SK-N-SH treated with all-trans-retinoic acid at 6 μM for 48 hours (cell line): Measurements from ENCODE around the gene SLC25A20.

Experiments
- ATAC-seq: fragments of 200-7000 bp; cut with Tn5 transposase; 3 replicates; pipeline ENCODE4 v1.9.1; 2020; ENCODE audit warnings: mild to moderate bottlenecking, moderate library complexity
- ARNTL ChIP-seq: fragments of 450-650 bp; formaldehyde crosslinking; IDR thresholded peaks from 2 replicates; pipeline ENCODE4 v1.5.0; 2020; ENCODE audit warnings: low read depth, mild to moderate bottlenecking, moderate library complexity, borderline replicate concordance
- BACH2 ChIP-seq: fragments of 250-450 bp; sonication (Bioruptor Pico); IDR thresholded peaks from 2 replicates; pipeline ENCODE4 v1.9.0; 2021; ENCODE audit warnings: mild to moderate bottlenecking, borderline replicate concordance
- CSDC2 ChIP-seq: fragments of 250-450 bp; sonication (Bioruptor Pico); IDR thresholded peaks from 2 replicates; pipeline ENCODE4 v1.5.0; 2020; ENCODE audit warnings: mild to moderate bottlenecking, moderate library complexity
- ESRRG ChIP-seq: fragments of 250-450 bp; sonication (Bioruptor Pico); IDR thresholded peaks from 2 replicates; pipeline ENCODE4 v1.6.1; 2021; ENCODE audit warnings: mild to moderate bottlenecking
- GLIS3 ChIP-seq: fragments of 250-450 bp; sonication (Bioruptor Pico); IDR thresholded peaks from 2 replicates; pipeline ENCODE4 v1.5.0; 2020; ENCODE audit warnings: mild to moderate bottlenecking, moderate library complexity
- ISL1 ChIP-seq: fragments of 250-450 bp; sonication (Bioruptor Pico); IDR thresholded peaks from 2 replicates; pipeline ENCODE4 v2.1.2; 2022; ENCODE audit warnings: mild to moderate bottlenecking, moderate library complexity
- OSR1 ChIP-seq: fragments of 250-450 bp; sonication (Bioruptor Pico); IDR thresholded peaks from 2 replicates; pipeline ENCODE4 v1.8.0; 2022; ENCODE audit warnings: moderate library complexity, mild to moderate bottlenecking, inconsistent platforms
- PPARA ChIP-seq: fragments of 250-450 bp; sonication (Bioruptor Pico); IDR thresholded peaks from 2 replicates; pipeline ENCODE4 v1.5.0; 2020; ENCODE audit warnings: mild to moderate bottlenecking, borderline replicate concordance
- RARB ChIP-seq: fragments of 250-450 bp; sonication (Bioruptor Pico); IDR thresholded peaks from 2 replicates; pipeline ENCODE4 v1.8.0; 2021; ENCODE audit warnings: mild to moderate bottlenecking, moderate library complexity
- SNAI2 ChIP-seq: fragments of 250-450 bp; sonication (Bioruptor Pico); IDR thresholded peaks from 2 replicates; pipeline ENCODE4 v1.5.0; 2020; ENCODE audit warnings: mild to moderate bottlenecking, moderate library complexity
- TCF4 ChIP-seq: fragments of 250-450 bp; sonication (Bioruptor Pico); IDR thresholded peaks from 2 replicates; pipeline ENCODE4 v1.8.0; 2021; ENCODE audit warnings: mild to moderate bottlenecking, moderate library complexity, borderline replicate concordance
- TOX ChIP-seq: fragments of 250-450 bp; sonication (Bioruptor Pico); IDR thresholded peaks from 2 replicates; pipeline ENCODE4 v1.8.0; 2021; ENCODE audit warnings: mild to moderate bottlenecking, moderate library complexity, borderline replicate concordance
- ZC3H10 ChIP-seq: fragments of 250-450 bp; sonication (Bioruptor Pico); IDR thresholded peaks from 2 replicates; pipeline ENCODE4 v1.5.1; 2021; ENCODE audit warnings: mild to moderate bottlenecking, moderate library complexity
- ZFP3 ChIP-seq: fragments of 250-450 bp; sonication (Bioruptor Pico); IDR thresholded peaks from 2 replicates; pipeline ENCODE4 v1.5.0; 2020; ENCODE audit warnings: mild to moderate bottlenecking, moderate library complexity
- ZFP30 ChIP-seq: fragments of 450-650 bp; formaldehyde crosslinking; IDR thresholded peaks from 2 replicates; pipeline ENCODE4 v1.5.0; 2022; ENCODE audit warnings: mild to moderate bottlenecking, moderate library complexity
- ZNF565 ChIP-seq: fragments of 450-650 bp; formaldehyde crosslinking; conservative IDR thresholded peaks from 2 replicates; pipeline ENCODE4 v1.5.0; 2020; ENCODE audit warnings: low read depth, mild to moderate bottlenecking, moderate library complexity
- ZNF70 ChIP-seq: fragments of 450-650 bp; formaldehyde crosslinking; IDR thresholded peaks from 2 replicates; pipeline ENCODE4 v1.5.0; 2020; ENCODE audit warnings: mild to moderate bottlenecking, moderate library complexity
- ZNF8 ChIP-seq: fragments of 450-650 bp; formaldehyde crosslinking; IDR thresholded peaks from 2 replicates; pipeline ENCODE4 v1.5.0; 2020; ENCODE audit warnings: mild to moderate bottlenecking, moderate library complexity
- TF ChIP-seq, protein P1 (sequence below): fragments of 250-450 bp; sonication (Bioruptor Pico); IDR thresholded peaks from 2 replicates; pipeline ENCODE4 v1.5.1; 2020; ENCODE audit warnings: low read depth, mild to moderate bottlenecking, moderate library complexity
- TF ChIP-seq, protein P2 (sequence below): fragments of 250-450 bp; sonication (Bioruptor Pico); IDR thresholded peaks from 2 replicates; pipeline ENCODE4 v1.8.0; 2020; ENCODE audit warnings: mild to moderate bottlenecking, moderate library complexity, borderline replicate concordance
- TF ChIP-seq, protein P3 (sequence below): fragments of 250-450 bp; sonication (Bioruptor Pico); IDR thresholded peaks from 2 replicates; pipeline ENCODE4 v1.5.1; 2021; ENCODE audit warnings: mild to moderate bottlenecking, moderate library complexity
- TF ChIP-seq, protein P4 (sequence below): fragments of 250-450 bp; sonication (Bioruptor Pico); IDR thresholded peaks from 2 replicates; pipeline ENCODE4 v1.5.0; 2020; ENCODE audit warnings: mild to moderate bottlenecking, moderate library complexity
- TF ChIP-seq, protein P5 (sequence below): fragments of 250-450 bp; sonication (Bioruptor Pico); IDR thresholded peaks from 2 replicates; pipeline ENCODE4 v1.8.0; 2021; ENCODE audit warnings: low read depth, mild to moderate bottlenecking, moderate library complexity, borderline replicate concordance

SLC25A20 gene

GRCh38 chr3:48847504-48848423 lies 50.9 kb downstream of the SLC25A20 start, which contains the start of gene PRKAR2A:
PRKAR2A (minus strand) TSS chr3:48847874; CDS start chr3:48847596, 278 bp downstream.
- TF ChIP-seq, protein P1, sequence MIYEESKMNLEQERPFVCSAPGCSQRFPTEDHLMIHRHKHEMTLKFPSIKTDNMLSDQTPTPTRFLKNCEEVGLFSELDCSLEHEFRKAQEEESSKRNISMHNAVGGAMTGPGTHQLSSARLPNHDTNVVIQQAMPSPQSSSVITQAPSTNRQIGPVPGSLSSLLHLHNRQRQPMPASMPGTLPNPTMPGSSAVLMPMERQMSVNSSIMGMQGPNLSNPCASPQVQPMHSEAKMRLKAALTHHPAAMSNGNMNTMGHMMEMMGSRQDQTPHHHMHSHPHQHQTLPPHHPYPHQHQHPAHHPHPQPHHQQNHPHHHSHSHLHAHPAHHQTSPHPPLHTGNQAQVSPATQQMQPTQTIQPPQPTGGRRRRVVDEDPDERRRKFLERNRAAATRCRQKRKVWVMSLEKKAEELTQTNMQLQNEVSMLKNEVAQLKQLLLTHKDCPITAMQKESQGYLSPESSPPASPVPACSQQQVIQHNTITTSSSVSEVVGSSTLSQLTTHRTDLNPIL (CRISPR knock-in tag) = no peak
- TF ChIP-seq ZNF565 (CRISPR knock-in tag) = no peak
- no peak for TF ChIP-seq RARB (CRISPR knock-in tag)
- no peak for TF ChIP-seq ZC3H10 (CRISPR knock-in tag)
- no peak for TF ChIP-seq ZNF8 (CRISPR knock-in tag)
- TF ChIP-seq ISL1 (CRISPR knock-in tag) = no peak
- no peak for TF ChIP-seq OSR1 (CRISPR knock-in tag)
- peak; percentile 90 for ATAC-seq

DNA sequence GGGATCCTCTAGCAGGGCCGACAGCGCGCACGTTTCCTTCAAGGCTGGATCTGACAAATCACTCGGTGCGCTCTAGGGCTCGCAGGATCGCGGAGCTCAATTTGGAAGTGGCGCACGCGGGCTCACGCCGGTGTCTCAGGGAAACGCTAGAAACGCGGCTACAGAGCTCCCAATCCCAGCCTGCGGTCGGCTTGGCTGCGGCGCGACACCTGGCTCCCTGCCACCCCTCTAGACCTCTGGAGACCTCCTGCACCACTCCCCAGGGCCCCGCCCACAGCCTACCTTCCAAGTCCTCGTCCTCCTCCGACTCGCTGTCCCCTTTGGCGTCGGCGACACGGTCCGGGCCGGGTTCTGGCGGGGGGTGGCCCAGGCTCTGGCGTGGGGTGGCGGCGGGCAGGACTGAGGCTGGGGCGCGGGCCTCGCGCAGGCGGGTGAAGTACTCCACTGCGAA lies 51.6 kb downstream of the SLC25A20 start:
- peak; percentile 84 for ATAC-seq
- no peak for TF ChIP-seq ARNTL
- TF ChIP-seq ZFP3 (CRISPR knock-in tag) = no peak
- no peak for TF ChIP-seq GLIS3 (CRISPR knock-in tag)
- no peak for TF ChIP-seq ESRRG (CRISPR knock-in tag)
- no peak for TF ChIP-seq CSDC2
- TF ChIP-seq, protein P2, sequence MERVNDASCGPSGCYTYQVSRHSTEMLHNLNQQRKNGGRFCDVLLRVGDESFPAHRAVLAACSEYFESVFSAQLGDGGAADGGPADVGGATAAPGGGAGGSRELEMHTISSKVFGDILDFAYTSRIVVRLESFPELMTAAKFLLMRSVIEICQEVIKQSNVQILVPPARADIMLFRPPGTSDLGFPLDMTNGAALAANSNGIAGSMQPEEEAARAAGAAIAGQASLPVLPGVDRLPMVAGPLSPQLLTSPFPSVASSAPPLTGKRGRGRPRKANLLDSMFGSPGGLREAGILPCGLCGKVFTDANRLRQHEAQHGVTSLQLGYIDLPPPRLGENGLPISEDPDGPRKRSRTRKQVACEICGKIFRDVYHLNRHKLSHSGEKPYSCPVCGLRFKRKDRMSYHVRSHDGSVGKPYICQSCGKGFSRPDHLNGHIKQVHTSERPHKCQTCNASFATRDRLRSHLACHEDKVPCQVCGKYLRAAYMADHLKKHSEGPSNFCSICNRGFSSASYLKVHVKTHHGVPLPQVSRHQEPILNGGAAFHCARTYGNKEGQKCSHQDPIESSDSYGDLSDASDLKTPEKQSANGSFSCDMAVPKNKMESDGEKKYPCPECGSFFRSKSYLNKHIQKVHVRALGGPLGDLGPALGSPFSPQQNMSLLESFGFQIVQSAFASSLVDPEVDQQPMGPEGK = no peak
- no peak for TF ChIP-seq SNAI2 (CRISPR knock-in tag)
- no peak for TF ChIP-seq ZC3H10 (CRISPR knock-in tag)
- TF ChIP-seq TCF4 = no peak
- TF ChIP-seq, protein P3, sequence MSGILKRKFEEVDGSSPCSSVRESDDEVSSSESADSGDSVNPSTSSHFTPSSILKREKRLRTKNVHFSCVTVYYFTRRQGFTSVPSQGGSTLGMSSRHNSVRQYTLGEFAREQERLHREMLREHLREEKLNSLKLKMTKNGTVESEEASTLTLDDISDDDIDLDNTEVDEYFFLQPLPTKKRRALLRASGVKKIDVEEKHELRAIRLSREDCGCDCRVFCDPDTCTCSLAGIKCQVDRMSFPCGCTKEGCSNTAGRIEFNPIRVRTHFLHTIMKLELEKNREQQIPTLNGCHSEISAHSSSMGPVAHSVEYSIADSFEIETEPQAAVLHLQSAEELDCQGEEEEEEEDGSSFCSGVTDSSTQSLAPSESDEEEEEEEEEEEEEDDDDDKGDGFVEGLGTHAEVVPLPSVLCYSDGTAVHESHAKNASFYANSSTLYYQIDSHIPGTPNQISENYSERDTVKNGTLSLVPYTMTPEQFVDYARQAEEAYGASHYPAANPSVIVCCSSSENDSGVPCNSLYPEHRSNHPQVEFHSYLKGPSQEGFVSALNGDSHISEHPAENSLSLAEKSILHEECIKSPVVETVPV (CRISPR knock-in tag) = no peak
- no peak for TF ChIP-seq BACH2
- TF ChIP-seq ZNF70 = no peak
- no peak for TF ChIP-seq ZNF8 (CRISPR knock-in tag)
- TF ChIP-seq RARB (CRISPR knock-in tag) = no peak
- TF ChIP-seq, protein P1 (CRISPR knock-in tag) = no peak
- TF ChIP-seq, protein P4, sequence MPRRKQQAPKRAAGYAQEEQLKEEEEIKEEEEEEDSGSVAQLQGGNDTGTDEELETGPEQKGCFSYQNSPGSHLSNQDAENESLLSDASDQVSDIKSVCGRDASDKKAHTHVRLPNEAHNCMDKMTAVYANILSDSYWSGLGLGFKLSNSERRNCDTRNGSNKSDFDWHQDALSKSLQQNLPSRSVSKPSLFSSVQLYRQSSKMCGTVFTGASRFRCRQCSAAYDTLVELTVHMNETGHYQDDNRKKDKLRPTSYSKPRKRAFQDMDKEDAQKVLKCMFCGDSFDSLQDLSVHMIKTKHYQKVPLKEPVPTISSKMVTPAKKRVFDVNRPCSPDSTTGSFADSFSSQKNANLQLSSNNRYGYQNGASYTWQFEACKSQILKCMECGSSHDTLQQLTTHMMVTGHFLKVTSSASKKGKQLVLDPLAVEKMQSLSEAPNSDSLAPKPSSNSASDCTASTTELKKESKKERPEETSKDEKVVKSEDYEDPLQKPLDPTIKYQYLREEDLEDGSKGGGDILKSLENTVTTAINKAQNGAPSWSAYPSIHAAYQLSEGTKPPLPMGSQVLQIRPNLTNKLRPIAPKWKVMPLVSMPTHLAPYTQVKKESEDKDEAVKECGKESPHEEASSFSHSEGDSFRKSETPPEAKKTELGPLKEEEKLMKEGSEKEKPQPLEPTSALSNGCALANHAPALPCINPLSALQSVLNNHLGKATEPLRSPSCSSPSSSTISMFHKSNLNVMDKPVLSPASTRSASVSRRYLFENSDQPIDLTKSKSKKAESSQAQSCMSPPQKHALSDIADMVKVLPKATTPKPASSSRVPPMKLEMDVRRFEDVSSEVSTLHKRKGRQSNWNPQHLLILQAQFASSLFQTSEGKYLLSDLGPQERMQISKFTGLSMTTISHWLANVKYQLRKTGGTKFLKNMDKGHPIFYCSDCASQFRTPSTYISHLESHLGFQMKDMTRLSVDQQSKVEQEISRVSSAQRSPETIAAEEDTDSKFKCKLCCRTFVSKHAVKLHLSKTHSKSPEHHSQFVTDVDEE = no peak

DNA sequence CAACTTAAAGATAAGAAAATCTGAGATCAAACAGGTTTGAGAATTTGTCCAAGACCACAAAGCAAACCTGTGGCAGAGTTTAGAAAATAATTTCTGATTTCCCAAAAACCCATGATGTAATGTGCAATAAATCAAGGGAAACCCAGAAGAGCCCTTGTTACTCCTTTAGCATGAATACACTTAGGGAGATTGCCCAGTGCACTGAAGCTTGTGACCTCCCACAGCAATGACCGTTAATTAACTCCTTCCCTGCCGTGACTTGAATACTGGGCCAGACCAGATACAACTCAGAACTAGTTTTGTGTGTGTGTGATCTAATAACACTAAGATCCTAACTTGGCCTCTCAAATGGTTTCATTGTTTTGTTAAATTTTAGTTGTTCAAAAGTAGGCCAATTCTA lies 53.5 kb downstream of the SLC25A20 start:
- TF ChIP-seq ESRRG (CRISPR knock-in tag) (no peak), PPARA (CRISPR knock-in tag) (no peak), ZNF8 (CRISPR knock-in tag) (no peak), ISL1 (CRISPR knock-in tag) (no peak), ZFP3 (CRISPR knock-in tag) (no peak), SNAI2 (CRISPR knock-in tag) (no peak), ZNF565 (CRISPR knock-in tag) (no peak), GLIS3 (CRISPR knock-in tag) (no peak), ZFP30 (CRISPR knock-in tag) (no peak), TOX (CRISPR knock-in tag) (no peak), CSDC2 (no peak)
- TF ChIP-seq, protein P2 = no peak
- TF ChIP-seq, protein P5, sequence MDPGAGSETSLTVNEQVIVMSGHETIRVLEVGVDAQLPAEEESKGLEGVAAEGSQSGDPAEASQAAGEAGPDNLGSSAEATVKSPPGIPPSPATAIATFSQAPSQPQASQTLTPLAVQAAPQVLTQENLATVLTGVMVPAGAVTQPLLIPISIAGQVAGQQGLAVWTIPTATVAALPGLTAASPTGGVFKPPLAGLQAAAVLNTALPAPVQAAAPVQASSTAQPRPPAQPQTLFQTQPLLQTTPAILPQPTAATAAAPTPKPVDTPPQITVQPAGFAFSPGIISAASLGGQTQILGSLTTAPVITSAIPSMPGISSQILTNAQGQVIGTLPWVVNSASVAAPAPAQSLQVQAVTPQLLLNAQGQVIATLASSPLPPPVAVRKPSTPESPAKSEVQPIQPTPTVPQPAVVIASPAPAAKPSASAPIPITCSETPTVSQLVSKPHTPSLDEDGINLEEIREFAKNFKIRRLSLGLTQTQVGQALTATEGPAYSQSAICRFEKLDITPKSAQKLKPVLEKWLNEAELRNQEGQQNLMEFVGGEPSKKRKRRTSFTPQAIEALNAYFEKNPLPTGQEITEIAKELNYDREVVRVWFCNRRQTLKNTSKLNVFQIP = no peak
- no peak for ATAC-seq
